Mucosa of rectum (tissue), 2 donors: Measurements from ENCODE around the gene MAMLD1.

Source experiments
- H3K27ac ChIP-seq, 2 donors: one replicate each; pipeline ENCODE4 v1.7.0; 2013; ENCODE audit warnings: inconsistent platforms in 2 of 2, low read depth in 2 of 2, low read length in 2 of 2
- H3K27me3 ChIP-seq, 2 donors: one replicate each; pipeline ENCODE4 v1.7.0; 2013; ENCODE audit warnings: low read length in 2 of 2; ENCODE audit not compliant: control insufficient read depth in 2 of 2, insufficient read depth in 2 of 2
- H3K36me3 ChIP-seq, 2 donors: one replicate each; pipeline ENCODE4 v1.7.0; 2013; ENCODE audit warnings: low read length in 2 of 2; ENCODE audit not compliant: control insufficient read depth in 2 of 2, insufficient read depth in 2 of 2
- H3K4me1 ChIP-seq, 2 donors: one replicate each; pipeline ENCODE4 v1.7.0; 2013; ENCODE audit warnings: low read length in 2 of 2, mild to moderate bottlenecking in 1 of 2; ENCODE audit not compliant: control insufficient read depth in 2 of 2, insufficient read depth in 2 of 2
- H3K4me3 ChIP-seq, 2 donors: one replicate each; pipeline ENCODE4 v1.7.0; 2013; ENCODE audit warnings: low read length in 2 of 2
- H3K9ac ChIP-seq, 2 donors: one replicate each; pipeline ENCODE4 v1.7.0; 2013; ENCODE audit warnings: low read length in 2 of 2, low read depth in 1 of 2, mild to moderate bottlenecking in 1 of 2
- H3K9me3 ChIP-seq, 2 donors: one replicate each; pipeline ENCODE4 v1.7.0; 2013; ENCODE audit warnings: low read length in 2 of 2; ENCODE audit not compliant: control insufficient read depth in 2 of 2
- donor health status: healthy.
- donor health status: Normal muscosa, but diverticular disease.

The MAMLD1 gene

DNA sequence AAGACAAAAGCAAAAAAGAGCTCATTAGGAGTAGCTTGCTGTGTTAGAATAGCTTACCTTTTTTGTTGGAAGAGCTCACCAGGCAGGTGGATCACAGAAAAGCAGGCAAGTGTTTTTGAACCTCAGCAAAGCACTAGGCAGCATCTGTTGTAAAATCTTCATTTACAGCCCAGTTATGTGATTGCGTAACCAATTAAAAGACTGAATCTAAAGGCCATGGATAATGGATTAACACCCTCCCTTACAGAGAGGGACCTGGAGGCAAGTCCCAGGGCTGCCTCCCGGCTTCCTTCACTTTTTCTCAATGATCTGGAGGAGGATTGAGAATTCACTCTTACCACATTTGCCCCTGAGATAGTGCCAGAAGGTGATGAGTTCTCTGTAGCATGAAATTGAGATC is 51.1 kb downstream of the MAMLD1 start:
- Histone ChIP-seq H3K36me3 (no peaks in the 10 kb centered on the region), H3K9ac (no peak overlapping the region), H3K4me3 (no peak overlapping the region), H3K9me3 (no peaks in the 10 kb centered on the region), H3K4me1 (no peaks in the 10 kb centered on the region), H3K27me3 (no peaks in the 10 kb centered on the region), H3K27ac (no peak overlapping the region)

- Histone ChIP-seq H3K27ac (no peak overlapping the region), H3K27me3 (no peaks in the 10 kb centered on the region)
Observed at GRCh38 chrX:150416469-150416868, 53.4 kb downstream of the MAMLD1 start.

GRCh38 chrX:150421816-150422215 is 58.7 kb downstream of the MAMLD1 start:
- no peak overlapping the region for H3K27ac ChIP-seq
- no peaks in the 10 kb centered on the region for H3K36me3 ChIP-seq
- H3K9me3 ChIP-seq: no peaks in the 10 kb centered on the region
- peaks cover 0 to 3% of the 10 kb centered on the region in 2 donors for H3K27me3 ChIP-seq
- H3K4me3 ChIP-seq: no peak overlapping the region
- H3K9ac ChIP-seq: no peak overlapping the region
- H3K4me1 ChIP-seq: no peaks in the 10 kb centered on the region

More at GRCh38 chrX:150416469-150416868, 53.4 kb downstream of the MAMLD1 start:
- H3K4me3 ChIP-seq: no peak overlapping the region
- no peak overlapping the region for H3K9ac ChIP-seq
- no peaks in the 10 kb centered on the region for H3K36me3 ChIP-seq
- H3K9me3 ChIP-seq: no peaks in the 10 kb centered on the region
- no peaks in the 10 kb centered on the region for H3K4me1 ChIP-seq

- no peaks in the 10 kb centered on the region for H3K27me3 ChIP-seq
- no peaks in the 10 kb centered on the region for H3K36me3 ChIP-seq
Observed at GRCh38 chrX:150429594-150429993, 66.5 kb downstream of the MAMLD1 start.

GRCh38 chrX:150436195-150436594 is 73.1 kb downstream of the MAMLD1 start:
- H3K4me1 ChIP-seq: no peaks in the 10 kb centered on the region
- no peak overlapping the region for H3K4me3 ChIP-seq
- no peaks in the 10 kb centered on the region for H3K36me3 ChIP-seq
- H3K27me3 ChIP-seq: no peaks in the 10 kb centered on the region
- H3K9ac ChIP-seq: no peak overlapping the region
- no peaks in the 10 kb centered on the region for H3K9me3 ChIP-seq
- H3K27ac ChIP-seq: no peak overlapping the region

More at GRCh38 chrX:150429594-150429993, 66.5 kb downstream of the MAMLD1 start:
- H3K4me3 ChIP-seq: no peak overlapping the region
- H3K27ac ChIP-seq: no peak overlapping the region
- H3K4me1 ChIP-seq: no peaks in the 10 kb centered on the region
- H3K9me3 ChIP-seq: no peaks in the 10 kb centered on the region
- no peak overlapping the region for H3K9ac ChIP-seq

DNA sequence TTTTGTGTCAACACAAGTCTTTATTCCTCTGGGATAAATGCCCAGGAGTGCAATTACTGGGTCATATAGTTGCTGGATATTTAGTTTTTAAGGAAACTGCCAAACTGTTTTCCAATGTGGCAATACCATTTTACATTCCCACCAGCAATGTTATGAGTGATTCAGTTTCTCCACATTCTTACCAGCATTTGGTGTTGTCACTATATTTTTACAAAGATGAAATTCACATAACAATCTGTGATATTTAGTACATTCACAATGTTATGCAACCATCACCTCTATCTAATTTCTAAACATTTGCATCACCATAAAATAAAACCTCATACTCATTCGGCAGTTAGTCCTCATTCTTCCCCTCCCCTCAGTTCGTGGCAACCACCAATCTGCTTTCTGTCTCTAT is 75.0 kb downstream of the MAMLD1 start:
- Histone ChIP-seq H3K4me1 (no peaks in the 10 kb centered on the region), H3K27me3 (no peaks in the 10 kb centered on the region), H3K9ac (no peak overlapping the region), H3K36me3 (no peaks in the 10 kb centered on the region), H3K27ac (no peak overlapping the region), H3K9me3 (no peaks in the 10 kb centered on the region), H3K4me3 (no peak overlapping the region)

DNA sequence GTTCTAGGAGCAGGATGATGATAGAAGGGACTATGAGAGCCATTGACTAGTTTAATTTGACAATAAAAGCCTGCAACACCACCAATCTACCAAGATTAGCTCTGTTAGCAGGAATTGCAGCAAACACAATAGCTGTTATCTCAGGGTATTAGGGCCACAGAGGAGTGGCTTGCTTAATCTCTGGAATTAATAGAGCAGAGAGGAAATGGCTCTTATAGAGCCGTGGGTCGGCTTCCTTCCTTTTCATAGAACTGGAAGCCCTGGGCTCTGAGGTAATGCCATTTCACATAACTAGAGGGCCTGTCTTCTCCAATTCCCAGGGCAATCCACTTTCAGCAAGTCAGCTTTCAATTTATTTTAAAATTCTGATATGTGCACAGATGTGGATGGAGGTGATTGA is 83.0 kb downstream of the MAMLD1 start:
- Histone ChIP-seq H3K27ac (no peak overlapping the region), H3K4me3 (no peak overlapping the region), H3K36me3 (no peaks in the 10 kb centered on the region), H3K9ac (no peak overlapping the region), H3K27me3 (no peaks in the 10 kb centered on the region), H3K9me3 (no peaks in the 10 kb centered on the region), H3K4me1 (no peaks in the 10 kb centered on the region)

GRCh38 chrX:150446995-150447394 is 83.9 kb downstream of the MAMLD1 start:
- H3K4me3 ChIP-seq: no peak overlapping the region
- no peaks in the 10 kb centered on the region for H3K9me3 ChIP-seq
- H3K9ac ChIP-seq: no peak overlapping the region
- H3K4me1 ChIP-seq: no peaks in the 10 kb centered on the region
- H3K27ac ChIP-seq: no peak overlapping the region
- no peaks in the 10 kb centered on the region for H3K27me3 ChIP-seq
- H3K36me3 ChIP-seq: no peaks in the 10 kb centered on the region

GRCh38 chrX:150449313-150449712 is 86.2 kb downstream of the MAMLD1 start:
- H3K9ac ChIP-seq: no peak overlapping the region
- no peak overlapping the region for H3K27ac ChIP-seq
- H3K4me1 ChIP-seq: no peaks in the 10 kb centered on the region
- H3K36me3 ChIP-seq: no peaks in the 10 kb centered on the region
- H3K27me3 ChIP-seq: no peaks in the 10 kb centered on the region
- no peak overlapping the region for H3K4me3 ChIP-seq
- H3K9me3 ChIP-seq: no peaks in the 10 kb centered on the region

DNA sequence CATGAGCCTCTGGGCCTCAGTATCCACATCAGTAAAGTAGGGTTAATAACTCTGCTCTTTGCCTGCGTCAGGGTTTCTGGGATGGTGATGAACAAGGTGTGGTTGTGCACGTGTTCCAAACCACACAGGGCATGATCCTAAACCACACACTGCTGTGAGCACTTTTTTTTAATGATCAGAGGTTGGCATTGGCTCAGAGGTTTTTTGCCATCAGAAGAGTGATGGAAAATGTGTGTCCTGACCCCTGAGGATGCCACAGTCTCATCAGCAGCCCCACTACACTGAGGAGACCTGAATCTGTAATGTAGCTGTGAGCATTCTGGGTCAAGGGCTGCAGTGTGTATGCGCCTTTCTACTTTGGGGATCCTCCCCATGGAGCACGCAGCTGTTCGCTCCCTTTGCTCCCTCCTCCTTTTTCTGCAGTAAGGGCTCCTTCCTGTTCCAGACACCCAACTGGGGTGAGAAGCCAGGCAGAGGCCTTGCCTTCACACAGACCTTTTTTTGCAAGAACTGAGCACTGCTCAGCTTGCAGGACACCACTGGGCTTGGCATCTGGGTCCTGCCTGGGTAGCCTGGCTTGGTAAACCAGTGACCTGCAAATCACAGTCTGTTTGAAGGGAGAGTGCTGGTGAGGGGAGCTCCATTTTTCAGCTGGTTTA is 87.5 kb downstream of the MAMLD1 start:
- no peaks in the 10 kb centered on the region for H3K9me3 ChIP-seq
- no peaks in the 10 kb centered on the region for H3K27me3 ChIP-seq
- H3K4me1 ChIP-seq: no peaks in the 10 kb centered on the region
- no peak overlapping the region for H3K9ac ChIP-seq
- no peak overlapping the region for H3K27ac ChIP-seq
- no peak overlapping the region for H3K4me3 ChIP-seq
- no peaks in the 10 kb centered on the region for H3K36me3 ChIP-seq

- Histone ChIP-seq H3K27me3 (no peaks in the 10 kb centered on the region), H3K9me3 (no peaks in the 10 kb centered on the region), H3K27ac (no peak overlapping the region), H3K36me3 (no peaks in the 10 kb centered on the region), H3K4me3 (no peak overlapping the region), H3K9ac (no peak overlapping the region), H3K4me1 (no peaks in the 10 kb centered on the region)
Observed at GRCh38 chrX:150451953-150452352, 88.8 kb downstream of the MAMLD1 start.
